ENCODE data around the gene ITGA1.

GRCh38 chr5:52915176-52915875 lies 127.6 kb downstream of the ITGA1 start:
- TF ChIP-seq CTCF (IDR thresholded peaks at IDR 0.05) (peak; percentile 93), EZH2 (IDR thresholded peaks at IDR 0.05; ENCODE audit: borderline replicate concordance, insufficient read depth, low read depth, low read length, poor library complexity, severe bottlenecking) (no peak)

All from B cell (primary cell).